Fibroblast of skin of left quadriceps (primary cell): Measurements from ENCODE around the gene ATG9B.

Experiments
- DNase-seq, 2 experiments: peaks; one replicate each; pipeline ENCODE4 v3.0.0-alpha.2; 2013; ENCODE audit warnings: low read depth in 2 of 2

The ATG9B gene

GRCh38 chr7:150966002-150966401 lies 58.3 kb downstream of the ATG9B start:
- no peak for DNase-seq

- no peak for DNase-seq
Observed at GRCh38 chr7:150965273-150965830, 58.9 kb downstream of the ATG9B start.
